ENCODE data around the gene LRRC45. TPM values are rescaled to one million over a fixed set of nuclear protein-coding genes. Genes with fewer than 3 reads are reported as not detected.

LRRC45 gene
- total RNA-seq: 7.5 and 7.7 TPM in 2 replicates

GRCh38 chr17:82022981-82023446 lies at the start of gene LRRC45:
TSS of gene LRRC45 (plus strand) at chr17:82023305. CDS start at chr17:82023644, 339 bp downstream.

GRCh38 chr17:81977211-81977808 lies 45.8 kb upstream of the LRRC45 start, which contains the start of gene ASPSCR1:
TSS of gene ASPSCR1 (plus strand) at chr17:81977629. CDS start at chr17:81977647, 18 bp downstream.

GRCh38 chr17:82022310-82022980 lies 660 bp upstream of the LRRC45 start, which contains the start of gene CENPX:
TSS of gene CENPX (minus strand) at chr17:82022878. CDS start at chr17:82022861, 17 bp downstream.

GRCh38 chr17:82031303-82031884 lies 8.3 kb downstream of the LRRC45 start, which contains the start of gene RAC3:
TSS of gene RAC3 (plus strand) at chr17:82031678. CDS start at chr17:82031762, 84 bp downstream.

GRCh38 chr17:82037092-82037888 lies 14.2 kb downstream of the LRRC45 start, which contains the start of gene DCXR:
TSS of gene DCXR (minus strand) at chr17:82037697. CDS start at chr17:82037682, 15 bp downstream.

GRCh38 chr17:82051776-82052637 lies 28.9 kb downstream of the LRRC45 start, which contains the start of the genes GPS1 and RFNG:
TSS of gene GPS1 (plus strand) at chr17:82051898. CDS start at chr17:82051932, 34 bp downstream.
TSS of gene RFNG (minus strand) at chr17:82051811. CDS start at chr17:82051766, 45 bp downstream.

GRCh38 chr17:82065638-82066303 lies 42.7 kb downstream of the LRRC45 start, which contains the start of gene DUS1L:
TSS of gene DUS1L (minus strand) at chr17:82065804. CDS start at chr17:82065059, 745 bp downstream.

Other genes with a start within 250 kb of the LRRC45 start
- gene GCGR, start 219.2 kb upstream of the LRRC45 start, total RNA-seq: not detected in 2 replicates
- 74.4 and 76.3 TPM in 2 replicates for gene MCRIP1, start 190.0 kb upstream of the LRRC45 start, total RNA-seq
- not detected in 2 replicates for gene PPP1R27, start 188.3 kb upstream of the LRRC45 start, total RNA-seq
- gene P4HB, start 162.8 kb upstream of the LRRC45 start, total RNA-seq: 1,029 and 1,052 TPM in 2 replicates
- gene ARHGDIA, start 152.0 kb upstream of the LRRC45 start, total RNA-seq: 101 and 134 TPM in 2 replicates
- gene ALYREF, start 131.7 kb upstream of the LRRC45 start, total RNA-seq: 73.4 and 74.3 TPM in 2 replicates
- gene ANAPC11, start 131.6 kb upstream of the LRRC45 start, total RNA-seq: 121 and 124 TPM in 2 replicates
- 0.13 and 0.43 TPM in 2 replicates for gene NPB, start 121.1 kb upstream of the LRRC45 start, total RNA-seq
- gene PCYT2, start 111.9 kb upstream of the LRRC45 start, total RNA-seq: 29.8 and 32.8 TPM in 2 replicates
- 15.4 and 15.7 TPM in 2 replicates for gene SIRT7, start 105.1 kb upstream of the LRRC45 start, total RNA-seq
- gene MAFG, start 95.6 kb upstream of the LRRC45 start, total RNA-seq: 12.9 and 14.5 TPM in 2 replicates
- gene PYCR1, start 86.0 kb upstream of the LRRC45 start, total RNA-seq: 64.2 and 98.0 TPM in 2 replicates
- gene MYADML2, start 76.1 kb upstream of the LRRC45 start, total RNA-seq: not detected in 2 replicates
- gene NOTUM, start 62.1 kb upstream of the LRRC45 start, total RNA-seq: not detected in 2 replicates
- gene ASPSCR1, start 45.7 kb upstream of the LRRC45 start, total RNA-seq: 18.8 and 22.2 TPM in 2 replicates
- gene CENPX, start 427 bp upstream of the LRRC45 start, total RNA-seq: 17.1 and 25.3 TPM in 2 replicates
- 2.1 and 7.1 TPM in 2 replicates for gene RAC3, start 8.4 kb downstream of the LRRC45 start, total RNA-seq
- gene DCXR, start 14.4 kb downstream of the LRRC45 start, total RNA-seq: 31.0 and 31.9 TPM in 2 replicates
- gene RFNG, start 28.5 kb downstream of the LRRC45 start, total RNA-seq: 33.5 and 43.4 TPM in 2 replicates
- 70.8 and 78.7 TPM in 2 replicates for gene GPS1, start 28.6 kb downstream of the LRRC45 start, total RNA-seq
- 22.8 and 35.9 TPM in 2 replicates for gene DUS1L, start 42.5 kb downstream of the LRRC45 start, total RNA-seq
- 40.9 and 57.5 TPM in 2 replicates for gene FASN, start 74.9 kb downstream of the LRRC45 start, total RNA-seq
- gene CCDC57, start 189.5 kb downstream of the LRRC45 start, total RNA-seq: 16.7 and 17.9 TPM in 2 replicates
- 108 and 125 TPM in 2 replicates for gene SLC16A3, start 205.7 kb downstream of the LRRC45 start, total RNA-seq

All from articular chondrocyte of knee joint (primary cell).